Colon (tissue), 2 donors: Measurements from ENCODE around the gene SASS6.

Experiments
- FAIRE-seq: peaks from 2 replicates; lab custom pipeline; 2012; peaks lifted over from hg19 to GRCh38; lab: Jason Lieb, UNC
- donor health status: control.
- donor health status: control.

Gene SASS6

GRCh38 chr1:100132566-100133477 is at the start of gene SASS6, which contains the start of gene TRMT13:
TSS of gene SASS6 (minus strand) at chr1:100132930. CDS start at chr1:100132814, 116 bp downstream.
TSS of gene TRMT13 (plus strand) at chr1:100133163. CDS start at chr1:100133169, 6 bp downstream.
- FAIRE-seq = peak; percentile 73

DNA sequence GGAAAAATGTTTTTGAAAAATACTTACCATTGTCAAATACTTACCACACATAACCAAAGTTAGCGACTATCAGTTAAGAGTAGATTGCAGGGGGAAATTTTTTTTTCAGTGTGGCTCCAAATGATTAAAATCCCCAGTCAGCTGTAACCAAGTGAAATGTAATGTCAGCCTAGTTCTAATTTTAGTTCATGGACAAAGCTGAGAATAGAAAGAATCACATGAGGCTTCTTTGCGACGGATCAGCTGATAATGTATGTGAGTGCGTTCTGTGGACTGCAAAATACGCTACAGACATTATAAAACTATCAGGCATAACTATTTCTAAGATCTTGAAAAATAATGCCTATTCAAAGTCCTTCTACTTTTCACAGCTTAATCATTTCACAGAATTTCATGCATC is 45.4 kb upstream of the SASS6 start, which contains the start of gene LRRC39:
LRRC39 (minus strand) TSS at position 166 of the 400 bp plus-strand sequence. CDS start 9,740 bp downstream, outside the sequence.
- FAIRE-seq = no peak

GRCh38 chr1:100177295-100178041 is 44.7 kb upstream of the SASS6 start:
- no peak for FAIRE-seq

DNA sequence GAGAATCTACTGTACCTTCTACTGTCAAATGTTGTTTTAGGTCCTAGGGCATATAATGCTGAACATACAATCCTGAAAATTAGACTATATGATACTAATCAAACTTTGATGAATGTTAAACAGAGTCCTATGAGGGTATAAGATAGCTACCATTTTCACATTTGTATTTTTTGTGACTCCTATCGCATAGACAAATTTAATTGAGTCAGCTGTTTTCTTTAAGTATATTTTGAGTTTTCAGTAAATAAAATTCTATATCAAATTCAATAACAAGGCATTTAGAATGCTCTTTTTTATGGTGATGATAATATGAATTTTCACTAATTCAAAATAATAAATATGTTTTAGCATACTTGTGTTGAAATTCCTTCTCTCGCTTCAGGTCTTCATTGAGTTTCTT is 35.3 kb upstream of the SASS6 start:
- FAIRE-seq = no peak

DNA sequence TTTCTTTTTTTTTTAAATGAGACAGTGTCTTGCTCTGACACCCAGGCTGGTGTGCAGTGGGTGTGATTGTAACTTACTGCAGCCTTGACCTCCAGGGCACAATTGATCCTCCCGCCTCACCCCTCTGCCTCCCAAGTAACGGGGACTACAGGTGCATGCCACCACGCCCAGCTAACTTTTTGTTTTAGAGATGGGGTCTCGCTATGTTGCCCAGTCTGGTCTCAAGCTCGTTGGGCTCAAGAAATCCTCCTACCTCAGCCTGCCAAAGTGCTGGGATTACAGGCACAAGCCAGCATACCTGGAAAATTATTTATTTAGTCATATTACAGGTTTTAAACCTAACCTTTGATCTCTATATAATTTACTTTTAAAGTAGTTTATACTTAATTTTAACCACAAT is 32.0 kb upstream of the SASS6 start:
- no peak for FAIRE-seq

GRCh38 chr1:100164216-100164615 is 31.5 kb upstream of the SASS6 start:
- no peak for FAIRE-seq

- FAIRE-seq = no peak
Observed at GRCh38 chr1:100162881-100163280, 30.2 kb upstream of the SASS6 start.

DNA sequence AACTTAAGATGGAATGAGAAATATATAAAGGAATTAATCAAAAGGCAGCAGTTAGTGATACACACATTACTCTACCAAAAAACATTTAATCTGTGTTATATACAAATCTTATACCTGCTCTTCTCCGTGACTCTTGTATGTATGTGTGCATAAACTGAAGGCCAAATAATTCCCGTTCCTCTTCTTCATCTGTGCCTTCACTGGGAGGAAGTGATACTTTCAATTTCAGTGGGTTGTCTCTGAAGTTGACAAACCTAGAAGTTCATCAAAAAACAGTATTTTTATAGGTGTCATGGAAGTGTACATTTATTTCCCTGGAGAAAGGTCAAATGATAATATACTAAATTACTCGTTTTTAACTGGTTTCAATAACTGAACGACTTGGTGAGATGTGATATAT is 19.5 kb upstream of the SASS6 start:
- no peak for FAIRE-seq

- FAIRE-seq = no peak
Observed at GRCh38 chr1:100151679-100152078, 18.9 kb upstream of the SASS6 start.

GRCh38 chr1:100147875-100148274 is 15.1 kb upstream of the SASS6 start:
- FAIRE-seq = no peak

DNA sequence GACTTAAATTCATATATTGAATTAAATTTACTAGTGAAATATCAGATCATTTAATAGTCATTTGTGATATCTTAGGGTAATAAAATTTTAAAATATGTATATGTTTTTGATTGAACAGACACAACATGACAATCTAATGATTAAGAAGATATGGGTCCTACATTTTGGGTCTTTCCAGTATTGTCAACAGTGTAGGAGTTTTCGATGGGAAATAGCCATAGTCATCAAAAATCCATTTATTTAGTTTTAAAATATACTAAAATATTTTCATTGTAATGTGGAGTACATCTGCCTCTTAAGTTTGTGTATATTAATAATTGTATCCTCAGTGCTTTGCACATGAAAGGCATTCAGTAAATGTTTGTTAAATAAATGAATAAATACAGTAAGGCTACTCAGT is 14.2 kb upstream of the SASS6 start:
- FAIRE-seq = no peak

GRCh38 chr1:100145116-100145515 is 12.4 kb upstream of the SASS6 start:
- no peak for FAIRE-seq

- no peak for FAIRE-seq
Observed at GRCh38 chr1:100142343-100142742, 9.6 kb upstream of the SASS6 start.

- FAIRE-seq = no peak
Observed at GRCh38 chr1:100141192-100141591, 8.5 kb upstream of the SASS6 start.

DNA sequence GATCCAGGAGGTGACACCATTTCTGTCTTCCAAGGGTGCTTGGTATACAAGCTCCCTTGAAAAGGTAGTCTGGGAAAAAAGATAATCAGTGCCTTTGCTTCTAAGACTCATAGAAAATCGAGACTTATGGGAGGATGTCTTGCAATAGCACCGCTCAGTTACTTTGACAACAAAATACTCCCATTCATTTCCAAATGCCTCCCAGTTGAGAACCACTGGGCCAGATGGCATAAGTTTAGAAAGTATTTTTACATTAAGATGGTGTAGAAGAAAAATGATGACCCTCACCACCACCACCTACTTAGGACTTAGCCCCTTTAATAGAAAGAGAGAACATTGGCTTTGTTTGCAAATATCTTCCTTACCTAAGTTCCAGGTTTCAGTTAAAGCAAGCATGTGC is 4.9 kb upstream of the SASS6 start:
- no peak for FAIRE-seq

DNA sequence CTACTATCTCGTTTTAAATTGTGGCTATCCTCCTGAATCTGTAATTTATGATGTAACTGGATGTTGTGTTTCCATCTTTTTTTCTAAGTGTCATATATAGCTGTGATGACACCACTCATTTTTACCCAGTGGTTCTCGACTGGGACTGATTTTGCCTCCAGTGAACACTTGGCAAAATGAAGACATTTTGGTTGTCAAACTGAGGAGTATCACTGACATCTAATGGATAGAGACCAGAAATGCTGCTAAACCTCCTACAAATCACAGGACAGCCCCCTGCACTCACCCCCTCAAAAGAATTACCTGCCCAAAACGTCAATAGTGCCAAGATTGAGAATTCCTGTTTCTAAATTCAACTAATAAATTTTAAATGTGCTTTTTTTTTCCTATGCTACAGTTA is 2.1 kb upstream of the SASS6 start:
- no peak for FAIRE-seq

DNA sequence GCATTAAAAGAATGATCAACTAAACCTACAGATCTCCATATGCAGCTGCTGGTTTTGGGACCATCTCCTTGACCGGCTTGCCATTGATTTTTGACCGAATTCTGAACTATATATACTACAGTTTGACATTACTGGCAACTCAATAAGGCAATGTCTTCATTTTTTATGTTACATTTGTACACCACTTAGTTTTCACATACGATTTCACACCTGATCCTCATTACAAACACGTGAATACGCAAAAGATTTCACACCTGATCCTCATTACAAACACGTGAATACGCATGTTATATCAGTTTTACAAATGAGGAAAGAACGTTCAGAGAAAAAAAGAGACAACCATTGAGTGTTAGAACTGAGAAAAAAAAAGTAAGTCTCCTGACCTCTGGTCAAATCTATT is 1.1 kb downstream of the SASS6 start:
- FAIRE-seq = no peak

- FAIRE-seq = no peak
Observed at GRCh38 chr1:100130552-100131077, 2.1 kb downstream of the SASS6 start.

DNA sequence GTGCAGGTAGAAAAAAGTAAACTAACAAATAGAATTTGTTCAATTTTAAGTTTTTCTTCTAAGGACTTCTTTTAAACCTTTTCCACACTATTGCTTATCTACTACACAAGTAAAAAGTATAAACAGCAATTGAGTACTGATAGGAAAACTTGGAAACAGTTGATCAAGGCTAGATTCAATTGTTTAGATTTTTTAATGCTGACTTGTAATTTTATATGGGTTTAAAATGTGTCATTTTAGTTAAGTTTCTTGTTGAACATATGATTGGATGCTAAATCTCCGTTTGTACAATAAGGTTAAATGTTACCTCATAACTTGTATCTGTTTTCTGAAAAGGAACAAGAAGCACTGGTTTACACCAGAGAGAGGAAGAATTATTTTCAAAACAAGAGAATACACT is 5.5 kb downstream of the SASS6 start:
- no peak for FAIRE-seq

- FAIRE-seq = no peak
Observed at GRCh38 chr1:100122177-100122576, 10.6 kb downstream of the SASS6 start.

- no peak for FAIRE-seq
Observed at GRCh38 chr1:100115524-100115923, 17.2 kb downstream of the SASS6 start.

GRCh38 chr1:100109554-100110066 is 23.1 kb downstream of the SASS6 start:
- FAIRE-seq = no peak

GRCh38 chr1:100107696-100108095 is 25.0 kb downstream of the SASS6 start:
- FAIRE-seq = no peak
